ENCODE measurements around the gene PABPN1. TPM values are rescaled to one million over a fixed set of nuclear protein-coding genes. Genes with fewer than 3 reads are reported as not detected.

Gene PABPN1
- total RNA-seq, 2 donors from 2014 or later: 188 to 189 TPM

GRCh38 chr14:23351681-23352505 is 30.6 kb downstream of the PABPN1 start:
- Mint-ChIP-seq H3K9me3 (peaks cover 0 to 3% of the 10 kb centered on the region in 2 donors), H3K36me3 (ENCODE audit: insufficient read depth in 2 of 2) (no peaks in the 10 kb centered on the region), H3K4me1 (ENCODE audit: low read depth) (peaks cover 8% of the 10 kb centered on the region), H3K27me3 (ENCODE audit: low read depth) (peaks cover 28% of the 10 kb centered on the region), H3K27ac (no peak overlapping the region), H3K4me3 (peak overlapping the region; percentile 79 to 81)
- DNase-seq: peak in 1 of 2 donors; percentile 25
- ATAC-seq (replicated peaks in 1 of 2): peak; percentile 45 to 54

GRCh38 chr14:23352506-23353432 is 31.5 kb downstream of the PABPN1 start, which contains the start of gene SLC22A17:
TSS of gene SLC22A17 (minus strand) at chr14:23352887.
- Mint-ChIP-seq H3K27ac (no peak within 1 kb of the TSS), H3K9me3 (peaks cover 0 to 3% of the 10 kb centered on the region in 2 donors), H3K27me3 (ENCODE audit: low read depth) (peaks cover 28% of the 10 kb centered on the region), H3K4me3 (peak within 1 kb of the TSS; percentile 79 to 81), H3K36me3 (ENCODE audit: insufficient read depth in 2 of 2) (no peaks in the 10 kb centered on the region), H3K4me1 (ENCODE audit: low read depth) (peaks cover 8% of the 10 kb centered on the region)
- peak; percentile 69 to 71 for DNase-seq
- ATAC-seq (replicated peaks in 1 of 2): peak; percentile 94

- DNase-seq: no peak
- peaks cover 0 to 3% of the 10 kb centered on the region in 2 donors for H3K9me3 Mint-ChIP-seq
- no peak for ATAC-seq (replicated peaks in 1 of 2)
- H3K27me3 Mint-ChIP-seq (ENCODE audit: low read depth): peaks cover 28% of the 10 kb centered on the region
- H3K4me3 Mint-ChIP-seq: peak overlapping the region; percentile 79 to 81
- no peaks in the 10 kb centered on the region for H3K36me3 Mint-ChIP-seq (ENCODE audit: insufficient read depth in 2 of 2)
- peaks cover 8% of the 10 kb centered on the region for H3K4me1 Mint-ChIP-seq (ENCODE audit: low read depth)
- no peak overlapping the region for H3K27ac Mint-ChIP-seq
Observed at GRCh38 chr14:23353433-23353780, 32.1 kb downstream of the PABPN1 start.

GRCh38 chr14:23354990-23355389 is 33.7 kb downstream of the PABPN1 start:
- peaks cover 0 to 3% of the 10 kb centered on the region in 2 donors for H3K9me3 Mint-ChIP-seq
- H3K27me3 Mint-ChIP-seq (ENCODE audit: low read depth): peaks cover 28% of the 10 kb centered on the region
- no peak overlapping the region for H3K4me3 Mint-ChIP-seq
- no peaks in the 10 kb centered on the region for H3K36me3 Mint-ChIP-seq (ENCODE audit: insufficient read depth in 2 of 2)
- no peak for ATAC-seq (replicated peaks in 1 of 2)
- no peak overlapping the region for H3K27ac Mint-ChIP-seq
- DNase-seq: no peak
- H3K4me1 Mint-ChIP-seq (ENCODE audit: low read depth): peaks cover 8% of the 10 kb centered on the region

GRCh38 chr14:23355871-23356435 is 34.7 kb downstream of the PABPN1 start:
- Mint-ChIP-seq H3K4me3 (no peak overlapping the region), H3K4me1 (ENCODE audit: low read depth) (peaks cover 8% of the 10 kb centered on the region), H3K9me3 (no peaks in the 10 kb centered on the region), H3K36me3 (ENCODE audit: insufficient read depth in 2 of 2) (no peaks in the 10 kb centered on the region), H3K27ac (no peak overlapping the region), H3K27me3 (ENCODE audit: low read depth) (peaks cover 23% of the 10 kb centered on the region)
- no peak for DNase-seq
- no peak for ATAC-seq (replicated peaks in 1 of 2)

- Mint-ChIP-seq H3K27ac (no peak overlapping the region), H3K27me3 (ENCODE audit: low read depth) (peaks cover 17% of the 10 kb centered on the region), H3K9me3 (no peaks in the 10 kb centered on the region), H3K4me3 (no peak overlapping the region), H3K36me3 (ENCODE audit: insufficient read depth in 2 of 2) (no peaks in the 10 kb centered on the region), H3K4me1 (ENCODE audit: low read depth) (peaks cover 8% of the 10 kb centered on the region)
- DNase-seq: no peak
- no peak for ATAC-seq (replicated peaks in 1 of 2)
Observed at GRCh38 chr14:23356662-23357061, 35.4 kb downstream of the PABPN1 start.

GRCh38 chr14:23357261-23357660 is 36.0 kb downstream of the PABPN1 start:
- Mint-ChIP-seq H3K27ac (no peak overlapping the region), H3K4me3 (no peak overlapping the region), H3K9me3 (no peaks in the 10 kb centered on the region), H3K27me3 (ENCODE audit: low read depth) (peaks cover 17% of the 10 kb centered on the region), H3K36me3 (ENCODE audit: insufficient read depth in 2 of 2) (no peaks in the 10 kb centered on the region), H3K4me1 (ENCODE audit: low read depth) (peaks cover 8% of the 10 kb centered on the region)
- ATAC-seq (replicated peaks in 1 of 2): no peak
- DNase-seq: no peak

- ATAC-seq (replicated peaks in 1 of 2): no peak
- Mint-ChIP-seq H3K9me3 (no peaks in the 10 kb centered on the region), H3K27me3 (ENCODE audit: low read depth) (peaks cover 13% of the 10 kb centered on the region), H3K4me1 (ENCODE audit: low read depth) (peaks cover 4% of the 10 kb centered on the region), H3K27ac (no peak overlapping the region), H3K4me3 (no peak overlapping the region), H3K36me3 (ENCODE audit: insufficient read depth in 2 of 2) (no peaks in the 10 kb centered on the region)
- no peak for DNase-seq
Observed at GRCh38 chr14:23358042-23358441, 36.8 kb downstream of the PABPN1 start.

- Mint-ChIP-seq H3K27ac (no peak overlapping the region), H3K9me3 (no peaks in the 10 kb centered on the region), H3K27me3 (ENCODE audit: low read depth) (peaks cover 7% of the 10 kb centered on the region), H3K36me3 (ENCODE audit: insufficient read depth in 2 of 2) (no peaks in the 10 kb centered on the region), H3K4me3 (no peak overlapping the region), H3K4me1 (ENCODE audit: low read depth) (no peaks in the 10 kb centered on the region)
- DNase-seq (no peak), ATAC-seq (replicated peaks in 1 of 2) (no peak)
Observed at GRCh38 chr14:23358553-23359166, 37.4 kb downstream of the PABPN1 start.

GRCh38 chr14:23359167-23359626 is 37.9 kb downstream of the PABPN1 start:
- Mint-ChIP-seq H3K27me3 (ENCODE audit: low read depth) (peaks cover 4% of the 10 kb centered on the region), H3K4me1 (ENCODE audit: low read depth) (no peaks in the 10 kb centered on the region), H3K9me3 (no peaks in the 10 kb centered on the region), H3K27ac (no peak overlapping the region), H3K36me3 (ENCODE audit: insufficient read depth in 2 of 2) (no peaks in the 10 kb centered on the region), H3K4me3 (no peak overlapping the region)
- no peak for DNase-seq
- ATAC-seq (replicated peaks in 1 of 2): no peak

GRCh38 chr14:23359722-23360447 is 38.6 kb downstream of the PABPN1 start:
- DNase-seq (no peak), ATAC-seq (replicated peaks in 1 of 2) (no peak)
- H3K27ac Mint-ChIP-seq: no peak overlapping the region
- H3K4me3 Mint-ChIP-seq: no peak overlapping the region
- H3K4me1 Mint-ChIP-seq (ENCODE audit: low read depth): no peaks in the 10 kb centered on the region
- no peaks in the 10 kb centered on the region for H3K36me3 Mint-ChIP-seq (ENCODE audit: insufficient read depth in 2 of 2)
- peaks cover 9% of the 10 kb centered on the region for H3K27me3 Mint-ChIP-seq (ENCODE audit: low read depth)
- H3K9me3 Mint-ChIP-seq: no peaks in the 10 kb centered on the region

GRCh38 chr14:23360496-23360895 is 39.2 kb downstream of the PABPN1 start:
- H3K36me3 Mint-ChIP-seq (ENCODE audit: insufficient read depth in 2 of 2): no peaks in the 10 kb centered on the region
- no peak overlapping the region for H3K4me3 Mint-ChIP-seq
- H3K27ac Mint-ChIP-seq: no peak overlapping the region
- no peak for ATAC-seq (replicated peaks in 1 of 2)
- H3K4me1 Mint-ChIP-seq (ENCODE audit: low read depth): no peaks in the 10 kb centered on the region
- no peak for DNase-seq
- H3K27me3 Mint-ChIP-seq (ENCODE audit: low read depth): peaks cover 11% of the 10 kb centered on the region
- no peaks in the 10 kb centered on the region for H3K9me3 Mint-ChIP-seq
